ENCODE measurements around the gene PDZRN4.

PDZRN4 gene

DNA sequence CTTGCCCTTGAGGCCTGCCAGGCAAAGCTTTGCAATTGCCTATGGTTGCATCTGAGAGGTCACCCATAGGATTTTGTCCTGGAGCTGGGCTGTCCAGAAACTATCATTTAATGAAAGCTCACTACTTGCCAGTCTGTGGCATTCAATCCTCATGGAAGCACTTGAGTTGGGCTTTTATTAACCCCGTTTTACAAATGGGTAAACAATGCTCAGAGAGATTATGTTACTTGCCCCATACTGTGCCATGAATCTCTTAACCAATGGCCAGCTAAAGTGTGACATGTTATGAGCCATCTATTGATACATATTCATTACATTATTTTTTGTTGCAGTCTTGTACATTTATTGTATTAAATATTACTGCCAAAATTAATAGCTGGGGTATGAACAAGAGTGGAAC, 35.9 kb downstream of the PDZRN4 start:
- H3K4me3 ChIP-seq (replicated peaks in 1 of 2; ENCODE audit: low read depth in 2 of 2, low read length in 2 of 2) = no peak overlapping the region
- TF ChIP-seq, protein P1, sequence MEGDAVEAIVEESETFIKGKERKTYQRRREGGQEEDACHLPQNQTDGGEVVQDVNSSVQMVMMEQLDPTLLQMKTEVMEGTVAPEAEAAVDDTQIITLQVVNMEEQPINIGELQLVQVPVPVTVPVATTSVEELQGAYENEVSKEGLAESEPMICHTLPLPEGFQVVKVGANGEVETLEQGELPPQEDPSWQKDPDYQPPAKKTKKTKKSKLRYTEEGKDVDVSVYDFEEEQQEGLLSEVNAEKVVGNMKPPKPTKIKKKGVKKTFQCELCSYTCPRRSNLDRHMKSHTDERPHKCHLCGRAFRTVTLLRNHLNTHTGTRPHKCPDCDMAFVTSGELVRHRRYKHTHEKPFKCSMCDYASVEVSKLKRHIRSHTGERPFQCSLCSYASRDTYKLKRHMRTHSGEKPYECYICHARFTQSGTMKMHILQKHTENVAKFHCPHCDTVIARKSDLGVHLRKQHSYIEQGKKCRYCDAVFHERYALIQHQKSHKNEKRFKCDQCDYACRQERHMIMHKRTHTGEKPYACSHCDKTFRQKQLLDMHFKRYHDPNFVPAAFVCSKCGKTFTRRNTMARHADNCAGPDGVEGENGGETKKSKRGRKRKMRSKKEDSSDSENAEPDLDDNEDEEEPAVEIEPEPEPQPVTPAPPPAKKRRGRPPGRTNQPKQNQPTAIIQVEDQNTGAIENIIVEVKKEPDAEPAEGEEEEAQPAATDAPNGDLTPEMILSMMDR (IDR thresholded peaks at IDR 0.05; ENCODE audit: low read depth, low read length) = no peak
- no peak for DNase-seq (ENCODE audit: low read depth in 2 of 2)

DNA sequence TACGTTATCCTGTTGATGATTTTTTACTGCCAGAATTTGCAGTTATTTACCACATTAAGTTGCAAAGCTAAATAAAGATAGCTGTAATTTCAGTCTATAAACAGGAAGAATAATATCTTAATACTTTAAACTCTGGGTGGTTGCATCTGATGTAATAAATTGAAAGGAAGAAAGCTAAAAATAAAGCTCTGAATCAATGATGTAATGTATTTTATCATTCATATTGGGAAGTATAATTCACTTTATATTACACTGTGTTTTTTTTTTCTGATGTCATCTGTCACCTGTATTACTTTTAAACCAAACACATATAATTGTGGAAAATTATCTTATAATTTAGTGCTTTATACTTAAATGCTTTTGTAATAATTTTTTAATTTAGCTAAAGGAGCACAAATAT, 37.1 kb downstream of the PDZRN4 start:
- TF ChIP-seq, protein P1 (IDR thresholded peaks at IDR 0.05; ENCODE audit: low read depth, low read length) = no peak
- H3K4me3 ChIP-seq (replicated peaks in 1 of 2; ENCODE audit: low read depth in 2 of 2, low read length in 2 of 2) = no peak overlapping the region
- DNase-seq (ENCODE audit: low read depth in 2 of 2) = no peak

DNA sequence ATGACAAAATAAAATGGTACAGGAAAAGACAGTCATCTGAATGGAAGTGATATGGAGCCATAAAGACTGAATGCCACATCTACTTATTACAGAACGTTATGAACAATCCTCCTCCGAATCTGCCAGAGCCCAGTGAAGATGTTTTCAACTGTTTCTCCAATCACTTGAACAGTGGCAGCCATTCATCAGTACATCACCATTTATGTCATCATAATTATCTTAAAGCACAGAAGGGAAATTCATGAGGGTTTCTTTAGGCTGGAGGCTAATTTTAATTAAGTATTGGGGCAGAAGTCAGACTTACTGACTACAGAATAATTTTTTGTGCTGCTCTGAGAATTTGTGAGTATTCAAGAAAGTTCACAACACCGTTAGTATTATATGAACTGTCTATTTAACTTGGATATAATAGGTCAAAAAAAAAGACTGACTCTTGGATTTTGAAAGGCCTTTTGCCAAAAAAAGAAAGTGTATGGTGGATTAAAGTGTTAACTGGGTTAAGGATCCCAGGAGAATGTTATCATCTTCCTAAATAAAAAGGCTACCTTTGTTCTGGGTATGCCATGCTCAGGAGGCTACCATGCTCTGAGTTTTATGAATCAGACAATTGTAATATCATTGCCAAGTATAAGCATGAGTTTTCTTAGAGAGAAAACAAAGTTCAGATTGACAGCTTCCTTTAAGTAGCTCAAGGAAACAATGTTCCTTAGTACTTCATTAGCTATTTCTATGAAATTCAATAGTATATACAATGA, 40.1 kb downstream of the PDZRN4 start:
- TF ChIP-seq, protein P1 (IDR thresholded peaks at IDR 0.05; ENCODE audit: low read depth, low read length) = no peak
- no peak for DNase-seq (ENCODE audit: low read depth in 2 of 2)
- H3K4me3 ChIP-seq (replicated peaks in 1 of 2; ENCODE audit: low read depth in 2 of 2, low read length in 2 of 2) = no peak overlapping the region

DNA sequence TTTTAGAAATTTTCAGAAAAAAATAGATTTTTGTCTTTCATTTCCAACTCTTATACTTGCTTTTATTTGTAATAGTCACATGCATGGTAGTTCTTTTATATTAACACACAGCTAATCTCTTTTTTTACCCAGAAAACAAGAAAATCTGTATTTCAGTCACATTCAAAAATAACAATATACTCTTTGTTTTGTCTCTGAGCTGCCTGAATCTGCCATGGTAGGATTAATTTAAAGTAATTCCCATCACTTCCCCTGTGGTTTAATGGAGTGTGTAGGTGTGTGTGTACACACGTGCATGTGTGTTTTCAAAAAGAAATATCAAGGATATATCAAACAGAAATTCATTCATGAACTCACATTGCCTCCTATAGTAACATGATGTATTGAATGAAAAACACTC, 42.6 kb downstream of the PDZRN4 start:
- TF ChIP-seq, protein P1 (IDR thresholded peaks at IDR 0.05; ENCODE audit: low read depth, low read length) = no peak
- H3K4me3 ChIP-seq (replicated peaks in 1 of 2; ENCODE audit: low read depth in 2 of 2, low read length in 2 of 2) = no peak overlapping the region
- no peak for DNase-seq (ENCODE audit: low read depth in 2 of 2)

DNA sequence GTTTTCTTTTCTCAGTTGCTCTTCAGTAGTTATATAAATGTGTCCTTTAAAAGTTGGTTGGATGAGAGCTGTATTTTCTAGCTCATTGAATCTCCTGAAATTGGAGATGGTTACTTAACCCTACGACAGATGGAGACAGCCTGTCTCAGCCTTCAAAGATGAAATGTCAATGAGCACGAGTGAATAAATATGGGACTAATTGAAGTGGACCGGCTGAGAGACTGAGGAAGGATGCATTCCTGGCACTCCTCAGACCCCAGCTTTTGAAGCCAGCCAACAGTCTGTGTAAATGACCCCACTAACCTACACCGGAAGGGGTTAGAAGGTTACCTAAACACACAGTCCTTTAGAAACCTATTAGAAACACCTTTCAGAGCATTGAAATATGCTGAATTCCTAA, 46.6 kb downstream of the PDZRN4 start:
- TF ChIP-seq, protein P1 (IDR thresholded peaks at IDR 0.05; ENCODE audit: low read depth, low read length) = no peak
- DNase-seq (ENCODE audit: low read depth in 2 of 2) = no peak
- H3K4me3 ChIP-seq (replicated peaks in 1 of 2; ENCODE audit: low read depth in 2 of 2, low read length in 2 of 2) = no peak overlapping the region

DNA sequence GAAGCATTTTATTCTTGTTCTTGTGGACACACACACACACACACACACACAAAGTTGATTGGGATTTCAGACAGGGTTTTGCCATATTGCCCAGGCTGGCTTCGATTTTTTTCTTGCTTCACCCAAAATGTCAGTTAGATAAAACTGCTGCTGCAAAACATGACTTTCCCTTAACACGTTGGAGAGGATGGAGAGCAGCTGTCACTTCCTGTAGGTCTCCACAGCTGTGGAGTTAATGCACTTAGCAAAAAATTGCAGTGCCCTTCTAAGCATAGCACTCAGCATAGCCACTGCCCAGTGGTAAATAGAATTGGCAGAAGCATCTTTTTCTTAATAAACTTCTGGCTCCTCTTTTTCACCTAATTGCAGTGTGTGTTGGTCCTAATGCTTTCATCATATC, 54.5 kb downstream of the PDZRN4 start:
- no peak for DNase-seq (ENCODE audit: low read depth in 2 of 2)
- TF ChIP-seq, protein P1 (IDR thresholded peaks at IDR 0.05; ENCODE audit: low read depth, low read length) = no peak
- H3K4me3 ChIP-seq (replicated peaks in 1 of 2; ENCODE audit: low read depth in 2 of 2, low read length in 2 of 2) = no peak overlapping the region

DNA sequence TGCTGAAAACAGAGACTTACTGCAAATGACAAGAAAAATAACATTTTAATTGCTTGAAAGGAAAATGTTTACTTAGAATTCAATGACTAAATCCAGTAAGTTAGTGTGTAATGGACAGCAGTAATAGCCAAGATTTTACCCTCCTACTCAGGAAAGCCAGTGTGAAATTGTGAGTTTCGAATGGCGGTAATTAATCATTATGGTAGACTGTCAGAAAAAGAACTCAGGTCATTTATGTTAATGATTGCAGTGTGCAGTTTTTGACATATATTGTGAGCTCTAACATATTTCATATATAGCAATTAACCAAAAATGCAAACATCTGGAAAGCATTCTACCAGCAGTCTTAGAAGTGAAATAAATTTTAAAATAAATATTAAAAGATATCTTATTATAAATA, 60.3 kb downstream of the PDZRN4 start:
- no peak for DNase-seq (ENCODE audit: low read depth in 2 of 2)
- no peak overlapping the region for H3K4me3 ChIP-seq (replicated peaks in 1 of 2; ENCODE audit: low read depth in 2 of 2, low read length in 2 of 2)
- TF ChIP-seq, protein P1 (IDR thresholded peaks at IDR 0.05; ENCODE audit: low read depth, low read length) = no peak

Data from cardiac fibroblast (primary cell).